SK-N-MC (cell line): ENCODE measurements around the gene ELMO1.

Experiments
- DNase-seq: peaks from one replicate; pipeline ENCODE4 v3.0.0-alpha.2; 2011; ENCODE audit warnings: low read depth, low spot score
- H3K27ac ChIP-seq: fragments of 200-600 bp; sonication (generic); 2 replicates; pipeline ENCODE4 v1.5.1; 2016; ENCODE audit warnings: mixed run types
- H3K36me3 ChIP-seq: fragments of 200-600 bp; sonication (generic); 2 replicates; pipeline ENCODE4 v1.6.1; 2017; ENCODE audit warnings: antibody characterized with exemption, low read length, mixed read lengths; ENCODE audit not compliant: insufficient read depth
- H3K4me3 ChIP-seq: fragments of 200-600 bp; sonication (generic); 2 replicates; pipeline ENCODE4 v1.5.1; 2016
- H3K9ac ChIP-seq: fragments of 200-600 bp; sonication (generic); 2 replicates; pipeline ENCODE4 v1.8.0; 2017; ENCODE audit warnings: mixed run types, mixed read lengths; ENCODE audit not compliant: insufficient read length
- H3K9me3 ChIP-seq: fragments of 200-600 bp; sonication (generic); 2 replicates; pipeline ENCODE4 v1.6.1; 2017; ENCODE audit warnings: low read depth, mild to moderate bottlenecking, antibody characterized with exemption, low read length, moderate library complexity, mixed read lengths
- EZH2 ChIP-seq: fragments of 200-600 bp; sonication (generic); IDR thresholded peaks from one replicate; pipeline ENCODE4 v1.6.1; 2017; ENCODE audit warnings: antibody characterized with exemption
- FOXP2 ChIP-seq: optimal IDR thresholded peaks from 2 replicates; pipeline ENCODE3; 2011; ENCODE audit warnings: mild to moderate bottlenecking, moderate library complexity; ENCODE audit not compliant: insufficient read depth; ENCODE audit errors: extremely low read length, control extremely low read depth
- POLR2AphosphoS5 ChIP-seq: IDR thresholded peaks from 2 replicates; pipeline ENCODE4 v1.6.1; 2012; ENCODE audit warnings: mild to moderate bottlenecking, low read depth, low read length, borderline replicate concordance

The ELMO1 gene

DNA sequence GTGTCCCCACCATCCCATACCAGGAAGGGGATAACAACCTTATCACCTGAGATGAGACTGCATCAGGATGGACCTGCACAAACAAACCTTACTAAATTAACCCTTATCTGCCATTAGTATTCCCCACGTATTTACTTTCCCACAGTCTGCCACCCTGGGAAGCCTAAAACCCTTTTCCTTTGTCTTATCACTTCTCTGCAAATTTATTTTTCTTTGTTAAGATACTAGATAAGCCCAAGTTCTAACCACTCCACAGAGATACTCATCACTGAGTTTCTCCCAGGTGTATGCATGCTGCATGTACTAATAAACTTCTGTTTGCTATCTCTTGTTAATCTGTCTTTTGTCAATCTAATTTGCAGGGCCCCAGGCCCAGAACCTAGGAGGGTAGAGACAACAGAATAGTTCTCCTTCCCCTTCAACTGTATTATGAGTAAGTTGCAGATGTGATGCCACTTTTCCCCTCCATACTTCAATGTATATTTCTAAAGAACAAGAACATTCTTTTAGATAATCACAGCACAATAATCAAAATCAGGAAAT is 66.0 kb downstream of the ELMO1 start:
- H3K9me3 ChIP-seq, result no peaks in the 10 kb centered on the region
- TF ChIP-seq POLR2AphosphoS5, result no peak
- TF ChIP-seq EZH2, result no peak
- no peak for TF ChIP-seq FOXP2
- DNase-seq, result no peak
- no peaks in the 10 kb centered on the region for H3K36me3 ChIP-seq
- H3K4me3 ChIP-seq, result no peak overlapping the region
- H3K27ac ChIP-seq, result no peak overlapping the region
- H3K9ac ChIP-seq, result no peak overlapping the region

DNA sequence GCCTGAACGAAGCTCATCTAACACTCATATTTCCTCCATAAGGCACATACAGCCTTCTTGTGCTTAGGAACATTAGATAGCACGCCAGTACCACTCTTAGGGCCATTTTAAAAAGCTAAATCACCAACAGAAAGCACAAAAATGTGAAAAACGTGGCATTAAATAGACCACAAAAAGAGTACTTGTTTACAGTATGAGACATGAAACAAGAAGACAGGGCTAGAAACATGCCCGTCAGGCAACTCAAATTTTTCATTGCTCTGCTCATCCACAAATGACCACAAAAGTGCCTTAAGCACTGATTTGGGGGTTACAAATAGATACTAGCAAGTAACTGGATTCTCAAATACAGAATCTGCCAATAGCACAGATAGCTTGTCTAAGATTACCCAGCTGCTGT is 67.8 kb downstream of the ELMO1 start:
- no peak overlapping the region for H3K4me3 ChIP-seq
- TF ChIP-seq POLR2AphosphoS5, result no peak
- no peak for TF ChIP-seq FOXP2
- TF ChIP-seq EZH2, result no peak
- no peak overlapping the region for H3K9ac ChIP-seq
- H3K27ac ChIP-seq, result no peak overlapping the region
- no peak for DNase-seq
- H3K36me3 ChIP-seq, result no peaks in the 10 kb centered on the region
- no peaks in the 10 kb centered on the region for H3K9me3 ChIP-seq

DNA sequence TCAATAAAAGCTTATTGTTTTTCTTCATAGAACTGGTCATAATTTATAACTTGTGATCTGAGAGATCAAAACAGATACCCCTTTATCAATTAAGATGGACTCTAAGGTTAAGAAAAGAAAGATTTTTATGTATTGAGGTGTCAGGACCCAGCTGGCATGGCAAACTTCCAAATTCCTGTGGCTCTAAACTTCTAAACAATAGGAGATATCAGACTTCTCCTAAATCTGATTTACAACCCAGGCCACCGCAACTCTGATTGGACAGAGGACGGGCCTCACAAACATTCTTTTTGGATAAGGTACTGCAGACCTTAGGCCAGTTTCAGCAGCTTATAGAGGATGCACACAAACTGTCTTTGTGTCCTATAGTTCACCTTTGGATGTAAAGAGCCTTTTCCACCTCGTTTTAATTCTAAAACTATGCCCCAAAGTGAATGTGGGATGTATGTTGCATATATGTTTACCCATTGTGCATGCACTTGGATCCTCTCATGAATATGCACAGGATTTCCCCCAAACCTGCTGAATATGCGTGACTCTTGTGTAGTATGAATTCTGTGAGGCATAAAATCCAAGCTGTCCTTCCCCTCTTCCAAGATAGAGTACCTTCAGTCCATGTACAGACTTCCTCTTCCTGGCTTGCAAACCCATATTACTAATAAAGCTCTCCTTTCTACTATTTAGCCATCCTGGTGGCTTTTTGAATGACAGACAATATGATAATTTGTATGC is 69.0 kb downstream of the ELMO1 start:
- DNase-seq, result no peak
- Histone ChIP-seq H3K9me3 (no peaks in the 10 kb centered on the region), H3K9ac (no peak overlapping the region), H3K27ac (no peak overlapping the region), H3K36me3 (no peaks in the 10 kb centered on the region), H3K4me3 (no peak overlapping the region)
- TF ChIP-seq EZH2 (no peak), FOXP2 (no peak), POLR2AphosphoS5 (no peak)

DNA sequence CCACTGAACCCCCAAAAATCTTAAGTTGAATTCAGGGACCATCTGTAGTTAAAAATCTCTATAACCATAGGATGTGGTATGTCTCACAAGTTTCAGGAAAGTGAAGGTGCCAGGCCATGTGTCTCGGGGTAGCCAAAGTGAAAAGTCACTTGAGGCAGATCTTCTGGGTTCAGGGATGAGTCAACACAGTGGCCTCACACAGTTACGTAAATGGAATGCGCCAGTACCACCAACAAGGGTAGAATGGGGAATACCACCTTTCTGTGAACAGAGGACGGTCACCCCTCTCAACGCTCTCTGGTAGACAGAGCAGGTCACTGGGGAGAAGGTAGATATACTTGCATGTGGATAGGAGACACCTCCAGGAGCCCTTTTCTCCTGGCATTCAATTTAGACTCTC is 71.4 kb downstream of the ELMO1 start:
- DNase-seq, result no peak
- Histone ChIP-seq H3K9ac (no peak overlapping the region), H3K9me3 (no peaks in the 10 kb centered on the region), H3K27ac (no peak overlapping the region), H3K4me3 (no peak overlapping the region), H3K36me3 (no peaks in the 10 kb centered on the region)
- TF ChIP-seq POLR2AphosphoS5 (no peak), EZH2 (no peak), FOXP2 (no peak)

DNA sequence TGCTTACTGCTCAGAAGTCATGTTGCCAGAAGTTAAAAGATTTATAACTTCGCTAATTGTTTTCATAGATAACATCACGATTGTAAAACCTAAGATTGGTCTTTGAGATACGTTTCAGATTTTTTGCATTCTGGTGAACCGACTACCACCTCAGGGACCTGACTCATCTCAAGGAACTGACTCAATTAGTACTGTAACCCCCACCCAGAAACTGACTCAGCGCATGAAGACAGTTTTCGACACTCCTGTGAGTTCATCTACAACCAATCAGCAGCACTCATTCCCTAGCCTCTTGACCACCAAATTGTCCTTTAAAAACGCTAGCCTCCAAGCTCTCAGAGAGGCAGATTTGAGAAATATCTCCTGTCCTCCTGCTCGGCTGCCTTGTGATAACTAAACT is 72.3 kb downstream of the ELMO1 start:
- TF ChIP-seq FOXP2, result no peak
- TF ChIP-seq POLR2AphosphoS5, result no peak
- no peak for TF ChIP-seq EZH2
- Histone ChIP-seq H3K4me3 (no peak overlapping the region), H3K36me3 (no peaks in the 10 kb centered on the region), H3K9me3 (no peaks in the 10 kb centered on the region), H3K27ac (no peak overlapping the region), H3K9ac (no peak overlapping the region)
- no peak for DNase-seq

DNA sequence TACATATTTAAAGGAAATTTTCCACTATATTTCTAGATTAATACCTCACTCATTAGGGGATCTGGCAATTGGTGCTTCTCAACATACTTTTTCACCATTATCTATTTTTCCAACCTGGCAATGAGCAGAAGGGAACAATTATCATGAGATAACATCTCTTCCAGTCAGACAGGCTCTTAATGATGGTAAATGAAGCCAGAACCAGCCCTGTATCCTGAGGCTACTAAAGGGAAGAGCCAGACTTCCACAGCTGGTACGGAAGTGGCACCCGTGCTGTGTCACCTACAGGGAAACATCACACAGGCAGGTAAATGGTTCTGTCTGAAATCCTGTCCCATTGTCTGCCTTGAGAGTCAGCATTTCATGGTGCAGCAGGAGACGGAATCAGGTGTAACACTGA is 75.9 kb downstream of the ELMO1 start:
- Histone ChIP-seq H3K27ac (no peak overlapping the region), H3K36me3 (no peaks in the 10 kb centered on the region), H3K4me3 (no peak overlapping the region), H3K9me3 (no peaks in the 10 kb centered on the region), H3K9ac (no peak overlapping the region)
- no peak for DNase-seq
- TF ChIP-seq FOXP2 (no peak), POLR2AphosphoS5 (no peak), EZH2 (no peak)

DNA sequence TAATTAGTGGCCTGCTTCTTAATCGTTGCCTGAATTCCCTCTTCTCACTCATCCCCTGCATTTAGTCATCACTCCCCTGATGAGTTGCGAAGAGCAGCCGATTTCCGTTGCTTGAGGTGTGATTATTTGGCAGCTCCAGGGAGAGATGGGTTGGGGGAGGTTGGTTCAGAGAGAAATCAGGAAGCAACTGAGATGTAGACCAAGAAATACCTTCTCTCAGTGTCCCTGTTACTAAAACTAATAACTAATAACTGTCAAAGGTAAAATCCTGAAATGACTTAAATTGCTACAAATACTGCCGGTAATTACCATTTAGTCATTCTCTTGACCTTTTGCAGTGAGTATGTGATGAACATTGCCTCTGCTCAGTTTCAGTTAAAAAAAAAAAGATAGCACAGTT is 76.9 kb downstream of the ELMO1 start:
- Histone ChIP-seq H3K36me3 (no peaks in the 10 kb centered on the region), H3K27ac (no peak overlapping the region), H3K4me3 (no peak overlapping the region), H3K9ac (no peak overlapping the region), H3K9me3 (no peaks in the 10 kb centered on the region)
- TF ChIP-seq EZH2 (no peak), FOXP2 (no peak), POLR2AphosphoS5 (no peak)
- no peak for DNase-seq

DNA sequence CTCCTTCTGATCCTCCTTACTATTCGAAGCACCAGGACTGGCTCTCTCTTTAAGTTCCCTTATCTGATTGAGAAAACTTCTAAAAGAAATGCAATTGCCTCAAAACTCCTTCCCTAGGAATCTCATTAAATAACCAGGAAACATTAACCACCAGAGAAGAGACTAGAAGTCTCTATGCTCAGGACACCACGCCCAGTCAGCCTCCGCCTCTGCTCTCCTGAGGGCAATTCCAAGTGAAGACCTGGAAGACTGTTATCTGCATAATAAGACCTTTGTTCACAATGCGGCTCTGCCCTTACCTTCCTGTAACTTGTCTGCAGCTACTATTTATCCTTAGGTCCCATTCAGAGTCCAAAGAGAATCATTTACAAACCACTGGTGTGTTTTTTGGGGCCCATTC is 78.8 kb downstream of the ELMO1 start:
- Histone ChIP-seq H3K9ac (no peak overlapping the region), H3K4me3 (no peak overlapping the region), H3K36me3 (no peaks in the 10 kb centered on the region), H3K9me3 (no peaks in the 10 kb centered on the region), H3K27ac (no peak overlapping the region)
- TF ChIP-seq EZH2 (no peak), POLR2AphosphoS5 (no peak)
- DNase-seq, result no peak

DNA sequence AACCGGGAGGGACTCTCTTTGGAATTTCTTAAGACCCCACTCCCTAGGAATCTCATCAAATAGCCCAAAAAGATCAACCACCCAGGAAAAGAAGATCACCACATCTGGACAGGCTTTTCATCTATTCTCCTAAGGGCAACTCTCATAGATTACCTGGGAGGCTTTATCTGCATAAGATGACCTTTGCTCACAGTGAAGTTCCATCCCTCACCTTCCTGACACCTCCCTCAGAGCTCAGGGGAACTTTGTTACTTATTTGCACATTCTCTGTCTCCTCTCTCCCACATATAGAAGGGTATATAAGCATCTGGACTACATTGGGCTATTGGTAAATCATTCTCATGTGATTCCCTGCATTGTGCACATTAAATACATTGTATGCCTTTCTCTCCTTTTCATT is 80.1 kb downstream of the ELMO1 start:
- no peak for DNase-seq
- H3K9me3 ChIP-seq, result no peaks in the 10 kb centered on the region
- no peaks in the 10 kb centered on the region for H3K36me3 ChIP-seq
- H3K27ac ChIP-seq, result no peak overlapping the region
- no peak overlapping the region for H3K9ac ChIP-seq
- TF ChIP-seq EZH2 (no peak), FOXP2 (no peak)
- H3K4me3 ChIP-seq, result no peak overlapping the region
